MM.1S (cell line): ENCODE results near the gene SET.

Source experiments
- EZH2 ChIP-seq: fragments of 300-600 bp; sonication (generic); optimal IDR thresholded peaks from 2 replicates; pipeline ENCODE3; 2017; ENCODE audit warnings: low read depth, mild to moderate bottlenecking, antibody characterized with exemption, low read length, mixed read lengths
- EZH2phosphoT487 ChIP-seq: fragments of 300-600 bp; sonication (generic); IDR thresholded peaks from 2 replicates; pipeline ENCODE4 v1.6.1; 2018; ENCODE audit warnings: antibody characterized with exemption, low read length
- TF ChIP-seq, protein P1 (sequence below): fragments of 300-600 bp; sonication (generic); IDR thresholded peaks from 2 replicates; pipeline ENCODE4 v1.5.1; 2016; ENCODE audit warnings: antibody characterized with exemption, low read length, mixed read lengths

DNA sequence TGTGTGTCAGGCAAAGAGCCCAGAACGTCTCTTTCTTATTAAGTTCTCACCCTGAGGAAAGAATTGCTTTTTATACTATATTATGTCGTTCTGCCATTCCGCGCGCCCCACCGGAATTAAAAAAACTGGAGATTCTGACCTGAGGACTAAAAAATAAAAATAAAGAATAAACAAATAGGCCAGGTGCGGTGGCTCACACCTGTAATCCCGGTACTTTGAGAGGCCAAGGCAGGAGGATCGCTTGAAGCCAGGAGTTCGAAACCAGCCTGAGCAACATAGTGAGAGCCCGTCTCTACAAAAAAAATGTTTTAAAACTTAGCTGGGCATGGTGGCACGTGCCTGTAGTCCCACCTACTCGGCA, 31.7 kb upstream of the SET start:
- TF ChIP-seq, protein P1, sequence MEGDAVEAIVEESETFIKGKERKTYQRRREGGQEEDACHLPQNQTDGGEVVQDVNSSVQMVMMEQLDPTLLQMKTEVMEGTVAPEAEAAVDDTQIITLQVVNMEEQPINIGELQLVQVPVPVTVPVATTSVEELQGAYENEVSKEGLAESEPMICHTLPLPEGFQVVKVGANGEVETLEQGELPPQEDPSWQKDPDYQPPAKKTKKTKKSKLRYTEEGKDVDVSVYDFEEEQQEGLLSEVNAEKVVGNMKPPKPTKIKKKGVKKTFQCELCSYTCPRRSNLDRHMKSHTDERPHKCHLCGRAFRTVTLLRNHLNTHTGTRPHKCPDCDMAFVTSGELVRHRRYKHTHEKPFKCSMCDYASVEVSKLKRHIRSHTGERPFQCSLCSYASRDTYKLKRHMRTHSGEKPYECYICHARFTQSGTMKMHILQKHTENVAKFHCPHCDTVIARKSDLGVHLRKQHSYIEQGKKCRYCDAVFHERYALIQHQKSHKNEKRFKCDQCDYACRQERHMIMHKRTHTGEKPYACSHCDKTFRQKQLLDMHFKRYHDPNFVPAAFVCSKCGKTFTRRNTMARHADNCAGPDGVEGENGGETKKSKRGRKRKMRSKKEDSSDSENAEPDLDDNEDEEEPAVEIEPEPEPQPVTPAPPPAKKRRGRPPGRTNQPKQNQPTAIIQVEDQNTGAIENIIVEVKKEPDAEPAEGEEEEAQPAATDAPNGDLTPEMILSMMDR: no peak
- no peak for TF ChIP-seq EZH2phosphoT487
- no peak for TF ChIP-seq EZH2
